ENCODE measurements around the gene NCOA5. TPM values are rescaled to one million over a fixed set of nuclear protein-coding genes. Genes with fewer than 3 reads are reported as not detected.
A peak's percentile ranks its signal among the peaks of the same experiment; 100 is the strongest.

Gene NCOA5
- total and polyA plus RNA-seq, 10 of the 15 experiments (the other 5 are each of a cell fraction or from before 2014, with no cell fraction given) = 7.7 to 38.1 (median 30.1) TPM

DNA sequence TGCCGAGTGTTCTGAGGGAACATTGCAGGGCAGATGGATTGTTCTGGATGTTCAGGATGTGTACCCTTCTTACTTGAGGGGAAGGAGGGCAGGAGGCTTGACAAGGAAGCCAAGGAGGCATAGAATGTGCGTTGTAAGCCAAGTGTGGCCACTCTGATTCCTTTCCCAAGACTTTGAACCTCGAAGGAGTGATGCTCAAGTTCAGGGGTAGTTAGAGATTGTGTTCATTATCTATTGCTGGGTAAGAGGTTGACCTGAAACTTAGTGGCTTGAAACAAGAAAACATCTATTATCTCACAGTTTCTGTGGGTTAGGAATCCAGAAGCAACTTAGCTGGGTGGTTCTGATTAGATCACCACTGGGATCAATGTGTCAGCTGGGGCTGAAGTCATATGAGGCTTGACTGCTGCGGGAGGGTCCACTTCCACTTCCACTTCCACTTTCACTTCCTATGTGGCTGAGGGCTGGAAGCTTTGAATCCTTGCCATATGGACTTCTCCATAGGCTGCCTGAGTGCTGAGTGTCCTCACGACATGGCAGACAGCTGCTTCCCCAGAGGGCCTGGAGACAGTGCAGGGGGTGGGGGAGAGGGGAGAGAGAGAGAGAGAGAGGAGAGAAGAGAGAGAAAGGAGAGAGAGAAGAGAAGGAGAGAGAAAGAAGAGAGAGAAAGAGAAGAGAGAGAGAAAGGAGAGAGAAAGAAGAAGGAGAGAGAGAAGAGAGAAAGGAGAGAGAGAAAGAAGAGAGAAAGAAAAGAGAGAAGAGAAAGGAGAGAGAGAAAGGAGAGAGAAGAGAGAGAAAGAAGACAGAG is 21.5 kb upstream of the NCOA5 start (continued):
- peak in 1 of 2 experiments; percentile 89; a peak in 2 of 3 replicates for TF ChIP-seq EGR1 (IDR thresholded peaks at IDR 0.05; ENCODE audit: borderline replicate concordance in 1 of 2, low read depth in 2 of 2, low read length in 2 of 2)
- TF ChIP-seq, protein P1, sequence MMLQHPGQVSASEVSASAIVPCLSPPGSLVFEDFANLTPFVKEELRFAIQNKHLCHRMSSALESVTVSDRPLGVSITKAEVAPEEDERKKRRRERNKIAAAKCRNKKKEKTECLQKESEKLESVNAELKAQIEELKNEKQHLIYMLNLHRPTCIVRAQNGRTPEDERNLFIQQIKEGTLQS (IDR thresholded peaks at IDR 0.05; ENCODE audit: borderline replicate concordance, extremely low read depth, low read depth, low read length) = peak; percentile 71; the same call in 1 of the 2 replicates
- TF ChIP-seq, protein P2, sequence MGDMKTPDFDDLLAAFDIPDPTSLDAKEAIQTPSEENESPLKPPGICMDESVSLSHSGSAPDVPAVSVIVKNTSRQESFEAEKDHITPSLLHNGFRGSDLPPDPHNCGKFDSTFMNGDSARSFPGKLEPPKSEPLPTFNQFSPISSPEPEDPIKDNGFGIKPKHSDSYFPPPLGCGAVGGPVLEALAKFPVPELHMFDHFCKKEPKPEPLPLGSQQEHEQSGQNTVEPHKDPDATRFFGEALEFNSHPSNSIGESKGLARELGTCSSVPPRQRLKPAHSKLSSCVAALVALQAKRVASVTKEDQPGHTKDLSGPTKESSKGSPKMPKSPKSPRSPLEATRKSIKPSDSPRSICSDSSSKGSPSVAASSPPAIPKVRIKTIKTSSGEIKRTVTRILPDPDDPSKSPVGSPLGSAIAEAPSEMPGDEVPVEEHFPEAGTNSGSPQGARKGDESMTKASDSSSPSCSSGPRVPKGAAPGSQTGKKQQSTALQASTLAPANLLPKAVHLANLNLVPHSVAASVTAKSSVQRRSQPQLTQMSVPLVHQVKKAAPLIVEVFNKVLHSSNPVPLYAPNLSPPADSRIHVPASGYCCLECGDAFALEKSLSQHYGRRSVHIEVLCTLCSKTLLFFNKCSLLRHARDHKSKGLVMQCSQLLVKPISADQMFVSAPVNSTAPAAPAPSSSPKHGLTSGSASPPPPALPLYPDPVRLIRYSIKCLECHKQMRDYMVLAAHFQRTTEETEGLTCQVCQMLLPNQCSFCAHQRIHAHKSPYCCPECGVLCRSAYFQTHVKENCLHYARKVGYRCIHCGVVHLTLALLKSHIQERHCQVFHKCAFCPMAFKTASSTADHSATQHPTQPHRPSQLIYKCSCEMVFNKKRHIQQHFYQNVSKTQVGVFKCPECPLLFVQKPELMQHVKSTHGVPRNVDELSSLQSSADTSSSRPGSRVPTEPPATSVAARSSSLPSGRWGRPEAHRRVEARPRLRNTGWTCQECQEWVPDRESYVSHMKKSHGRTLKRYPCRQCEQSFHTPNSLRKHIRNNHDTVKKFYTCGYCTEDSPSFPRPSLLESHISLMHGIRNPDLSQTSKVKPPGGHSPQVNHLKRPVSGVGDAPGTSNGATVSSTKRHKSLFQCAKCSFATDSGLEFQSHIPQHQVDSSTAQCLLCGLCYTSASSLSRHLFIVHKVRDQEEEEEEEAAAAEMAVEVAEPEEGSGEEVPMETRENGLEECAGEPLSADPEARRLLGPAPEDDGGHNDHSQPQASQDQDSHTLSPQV (IDR thresholded peaks at IDR 0.05) = no peak
- TF ChIP-seq, protein P3, sequence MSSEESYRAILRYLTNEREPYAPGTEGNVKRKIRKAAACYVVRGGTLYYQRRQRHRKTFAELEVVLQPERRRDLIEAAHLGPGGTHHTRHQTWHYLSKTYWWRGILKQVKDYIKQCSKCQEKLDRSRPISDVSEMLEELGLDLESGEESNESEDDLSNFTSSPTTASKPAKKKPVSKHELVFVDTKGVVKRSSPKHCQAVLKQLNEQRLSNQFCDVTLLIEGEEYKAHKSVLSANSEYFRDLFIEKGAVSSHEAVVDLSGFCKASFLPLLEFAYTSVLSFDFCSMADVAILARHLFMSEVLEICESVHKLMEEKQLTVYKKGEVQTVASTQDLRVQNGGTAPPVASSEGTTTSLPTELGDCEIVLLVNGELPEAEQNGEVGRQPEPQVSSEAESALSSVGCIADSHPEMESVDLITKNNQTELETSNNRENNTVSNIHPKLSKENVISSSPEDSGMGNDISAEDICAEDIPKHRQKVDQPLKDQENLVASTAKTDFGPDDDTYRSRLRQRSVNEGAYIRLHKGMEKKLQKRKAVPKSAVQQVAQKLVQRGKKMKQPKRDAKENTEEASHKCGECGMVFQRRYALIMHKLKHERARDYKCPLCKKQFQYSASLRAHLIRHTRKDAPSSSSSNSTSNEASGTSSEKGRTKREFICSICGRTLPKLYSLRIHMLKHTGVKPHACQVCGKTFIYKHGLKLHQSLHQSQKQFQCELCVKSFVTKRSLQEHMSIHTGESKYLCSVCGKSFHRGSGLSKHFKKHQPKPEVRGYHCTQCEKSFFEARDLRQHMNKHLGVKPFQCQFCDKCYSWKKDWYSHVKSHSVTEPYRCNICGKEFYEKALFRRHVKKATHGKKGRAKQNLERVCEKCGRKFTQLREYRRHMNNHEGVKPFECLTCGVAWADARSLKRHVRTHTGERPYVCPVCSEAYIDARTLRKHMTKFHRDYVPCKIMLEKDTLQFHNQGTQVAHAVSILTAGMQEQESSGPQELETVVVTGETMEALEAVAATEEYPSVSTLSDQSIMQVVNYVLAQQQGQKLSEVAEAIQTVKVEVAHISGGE (CRISPR knock-in tag; IDR thresholded peaks at IDR 0.05) = no peak
- no peak for TF ChIP-seq SREBF1 (IDR thresholded peaks at IDR 0.05; ENCODE audit: low read length)
- TF ChIP-seq TCF3 (IDR thresholded peaks at IDR 0.05; ENCODE audit: borderline replicate concordance, insufficient read depth, low read depth, low read length) = peak; percentile 20; the same call in 1 of the 2 replicates
- peak; percentile 93 for TF ChIP-seq NFIC (IDR thresholded peaks at IDR 0.05; ENCODE audit: low read depth, low read length)
- no peak for TF ChIP-seq ZZZ3 (IDR thresholded peaks at IDR 0.05; ENCODE audit: control insufficient read depth, insufficient read length, low read depth)
- TF ChIP-seq, protein P4, sequence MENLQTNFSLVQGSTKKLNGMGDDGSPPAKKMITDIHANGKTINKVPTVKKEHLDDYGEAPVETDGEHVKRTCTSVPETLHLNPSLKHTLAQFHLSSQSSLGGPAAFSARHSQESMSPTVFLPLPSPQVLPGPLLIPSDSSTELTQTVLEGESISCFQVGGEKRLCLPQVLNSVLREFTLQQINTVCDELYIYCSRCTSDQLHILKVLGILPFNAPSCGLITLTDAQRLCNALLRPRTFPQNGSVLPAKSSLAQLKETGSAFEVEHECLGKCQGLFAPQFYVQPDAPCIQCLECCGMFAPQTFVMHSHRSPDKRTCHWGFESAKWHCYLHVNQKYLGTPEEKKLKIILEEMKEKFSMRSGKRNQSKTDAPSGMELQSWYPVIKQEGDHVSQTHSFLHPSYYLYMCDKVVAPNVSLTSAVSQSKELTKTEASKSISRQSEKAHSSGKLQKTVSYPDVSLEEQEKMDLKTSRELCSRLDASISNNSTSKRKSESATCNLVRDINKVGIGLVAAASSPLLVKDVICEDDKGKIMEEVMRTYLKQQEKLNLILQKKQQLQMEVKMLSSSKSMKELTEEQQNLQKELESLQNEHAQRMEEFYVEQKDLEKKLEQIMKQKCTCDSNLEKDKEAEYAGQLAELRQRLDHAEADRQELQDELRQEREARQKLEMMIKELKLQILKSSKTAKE (IDR thresholded peaks at IDR 0.05; ENCODE audit: low read depth, poor library complexity, severe bottlenecking) = no peak
- TF ChIP-seq, protein P5, sequence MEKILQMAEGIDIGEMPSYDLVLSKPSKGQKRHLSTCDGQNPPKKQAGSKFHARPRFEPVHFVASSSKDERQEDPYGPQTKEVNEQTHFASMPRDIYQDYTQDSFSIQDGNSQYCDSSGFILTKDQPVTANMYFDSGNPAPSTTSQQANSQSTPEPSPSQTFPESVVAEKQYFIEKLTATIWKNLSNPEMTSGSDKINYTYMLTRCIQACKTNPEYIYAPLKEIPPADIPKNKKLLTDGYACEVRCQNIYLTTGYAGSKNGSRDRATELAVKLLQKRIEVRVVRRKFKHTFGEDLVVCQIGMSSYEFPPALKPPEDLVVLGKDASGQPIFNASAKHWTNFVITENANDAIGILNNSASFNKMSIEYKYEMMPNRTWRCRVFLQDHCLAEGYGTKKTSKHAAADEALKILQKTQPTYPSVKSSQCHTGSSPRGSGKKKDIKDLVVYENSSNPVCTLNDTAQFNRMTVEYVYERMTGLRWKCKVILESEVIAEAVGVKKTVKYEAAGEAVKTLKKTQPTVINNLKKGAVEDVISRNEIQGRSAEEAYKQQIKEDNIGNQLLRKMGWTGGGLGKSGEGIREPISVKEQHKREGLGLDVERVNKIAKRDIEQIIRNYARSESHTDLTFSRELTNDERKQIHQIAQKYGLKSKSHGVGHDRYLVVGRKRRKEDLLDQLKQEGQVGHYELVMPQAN (conservative IDR thresholded peaks at IDR 0.05) = no peak
- TF ChIP-seq, protein P6, sequence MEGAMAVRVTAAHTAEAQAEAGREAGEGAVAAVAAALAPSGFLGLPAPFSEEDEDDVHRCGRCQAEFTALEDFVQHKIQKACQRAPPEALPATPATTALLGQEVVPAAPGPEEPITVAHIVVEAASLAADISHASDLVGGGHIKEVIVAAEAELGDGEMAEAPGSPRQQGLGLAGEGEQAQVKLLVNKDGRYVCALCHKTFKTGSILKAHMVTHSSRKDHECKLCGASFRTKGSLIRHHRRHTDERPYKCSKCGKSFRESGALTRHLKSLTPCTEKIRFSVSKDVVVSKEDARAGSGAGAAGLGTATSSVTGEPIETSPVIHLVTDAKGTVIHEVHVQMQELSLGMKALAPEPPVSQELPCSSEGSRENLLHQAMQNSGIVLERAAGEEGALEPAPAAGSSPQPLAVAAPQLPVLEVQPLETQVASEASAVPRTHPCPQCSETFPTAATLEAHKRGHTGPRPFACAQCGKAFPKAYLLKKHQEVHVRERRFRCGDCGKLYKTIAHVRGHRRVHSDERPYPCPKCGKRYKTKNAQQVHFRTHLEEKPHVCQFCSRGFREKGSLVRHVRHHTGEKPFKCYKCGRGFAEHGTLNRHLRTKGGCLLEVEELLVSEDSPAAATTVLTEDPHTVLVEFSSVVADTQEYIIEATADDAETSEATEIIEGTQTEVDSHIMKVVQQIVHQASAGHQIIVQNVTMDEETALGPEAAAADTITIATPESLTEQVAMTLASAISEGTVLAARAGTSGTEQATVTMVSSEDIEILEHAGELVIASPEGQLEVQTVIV (IDR thresholded peaks at IDR 0.05; ENCODE audit: borderline replicate concordance, partially characterized antibody) = peak; percentile 12

Measured in GM12878 (cell line).